Measurements from ENCODE around the gene FADS3. TPM values are rescaled to one million over a fixed set of nuclear protein-coding genes. Genes with fewer than 3 reads are reported as not detected.

The FADS3 gene
- total and polyA plus RNA-seq, 2 of the 4 experiments (the other 2 are of a cell fraction) = 54.5 to 110 TPM

DNA sequence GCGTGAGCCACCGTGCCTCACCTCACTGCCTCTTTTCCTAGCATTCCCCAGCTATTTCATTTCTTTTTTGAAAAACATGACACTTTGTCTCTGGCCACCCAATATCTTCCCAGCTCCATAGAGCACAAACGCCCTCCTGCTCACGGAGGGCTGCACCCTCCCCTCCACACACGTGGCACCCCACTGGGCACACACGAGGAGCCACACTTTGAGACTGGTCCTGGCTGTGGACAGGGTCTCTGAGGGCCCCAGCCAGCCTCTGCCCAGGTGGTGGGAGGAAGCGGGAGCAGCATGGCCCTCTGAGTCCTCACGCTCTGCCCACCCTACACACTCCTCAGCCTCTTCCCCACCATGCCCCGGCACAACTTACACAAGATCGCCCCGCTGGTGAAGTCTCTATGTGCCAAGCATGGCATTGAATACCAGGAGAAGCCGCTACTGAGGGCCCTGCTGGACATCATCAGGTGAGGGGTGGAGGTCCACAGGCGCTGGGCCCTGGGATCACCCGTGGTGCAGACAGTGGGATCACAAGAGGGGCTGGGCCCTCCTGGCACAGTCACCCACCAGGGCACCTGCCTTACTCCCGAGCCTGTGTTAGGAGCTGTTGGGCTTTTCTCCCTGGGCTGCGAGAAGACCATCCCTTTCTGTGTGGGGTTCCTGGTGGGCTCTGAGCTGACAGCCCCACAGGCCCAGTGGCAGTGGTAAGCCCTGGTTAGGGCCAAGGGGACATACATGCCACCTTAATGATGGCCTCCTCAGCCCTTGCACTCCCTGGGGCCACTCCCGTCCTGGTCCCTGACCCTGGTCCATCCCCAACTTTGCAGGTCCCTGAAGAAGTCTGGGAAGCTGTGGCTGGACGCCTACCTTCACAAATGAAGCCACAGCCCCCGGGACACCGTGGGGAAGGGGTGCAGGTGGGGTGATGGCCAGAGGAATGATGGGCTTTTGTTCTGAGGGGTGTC, 26.2 kb downstream of the FADS3 start:
- Histone ChIP-seq H3K36me3 (ENCODE audit: control insufficient read depth, insufficient read depth, low read length) (peaks cover 35% of the 10 kb centered on the region), H2AK5ac (ENCODE audit: low read depth, low read length) (no peak overlapping the region), H2BK20ac (ENCODE audit: low read depth, low read length) (no peak overlapping the region), H3K4me3 (ENCODE audit: insufficient read depth, low read depth, low read length) (no peak overlapping the region), H4K91ac (ENCODE audit: insufficient read depth, low read depth, low read length) (no peak overlapping the region), H3K9me3 (ENCODE audit: control insufficient read depth, insufficient read depth, low read length) (no peaks in the 10 kb centered on the region), H3K14ac (replicated peaks; ENCODE audit: low read depth, low read length) (no peak overlapping the region), H2BK15ac (ENCODE audit: low read depth, low read length) (no peak overlapping the region), H3K27me3 (ENCODE audit: control insufficient read depth, insufficient read depth, low read length) (no peaks in the 10 kb centered on the region), H3K9ac (ENCODE audit: low read depth, low read length) (no peak overlapping the region), H4K8ac (ENCODE audit: low read depth in 2 of 2, low read length in 2 of 2) (no peak overlapping the region), H3K79me1 (ENCODE audit: low read depth in 1 of 2, low read length in 2 of 2) (no peaks in the 10 kb centered on the region), H3K4ac (ENCODE audit: low read depth, low read length) (no peak overlapping the region), H2BK5ac (ENCODE audit: low read depth, low read length, poor library complexity, severe bottlenecking) (no peak overlapping the region), H3K56ac (ENCODE audit: extremely low read depth, insufficient read depth, low read length) (no peak overlapping the region), H3K4me2 (ENCODE audit: low read depth, low read length) (no peak overlapping the region), H4K20me1 (ENCODE audit: insufficient read depth, low read length) (no peaks in the 10 kb centered on the region), H3K9me1 (ENCODE audit: insufficient read depth, low read length) (no peaks in the 10 kb centered on the region), H2AK9ac (replicated peaks; ENCODE audit: low read depth, low read length, poor library complexity) (peak overlapping the region; percentile 24), H3K18ac (ENCODE audit: low read depth, low read length) (no peak overlapping the region), H2AFZ (replicated peaks; ENCODE audit: low read length, poor library complexity) (peak overlapping the region; percentile 10), H2BK120ac (ENCODE audit: low read depth, low read length) (no peak overlapping the region), H3K23ac (ENCODE audit: low read depth, low read length) (no peak overlapping the region), H3K27ac (ENCODE audit: insufficient read depth, low read length) (no peak overlapping the region), H4K5ac (ENCODE audit: low read depth, low read length) (no peak overlapping the region), H3K4me1 (ENCODE audit: control insufficient read depth, insufficient read depth, low read length) (no peaks in the 10 kb centered on the region)
- intact Hi-C loops (cut with micrococcal nuclease) (no loop called here), dilution Hi-C loops (cut with HindIII; ENCODE audit: low sequenced_read_pairs, unreplicated experiment) (no loop called here), in situ Hi-C loops (cut with MboI; ENCODE audit: low sequenced_read_pairs) (loop anchor here (25.0 kb wide), 1 partner anchor 447 kb away; no protein-coding TSS in a partner anchor)
- 93% methylated on average over 8 of the region's 20 CpGs; no CpG with 5 or more reads in 1 of the 2 experiments for WGBS, 2 experiments (ENCODE audit: extremely low coverage in 2 of 2, insufficient read length in 1 of 2)
- CTCF ChIA-PET = no interaction called here
- ATAC-seq (ENCODE audit: low read depth) (no peak), DNase-seq (no peak)
- POLR2A ChIA-PET (ENCODE audit: unreplicated experiment) = no interaction called here
- BruUV-seq (replicated peaks) = no TSS peak
- TF ChIP-seq SMC3 (IDR thresholded peaks at IDR 0.05; ENCODE audit: low read depth, low read length) (no peak), CEBPB (IDR thresholded peaks at IDR 0.05; ENCODE audit: low read depth, low read length) (no peak), MAZ (IDR thresholded peaks at IDR 0.05; ENCODE audit: borderline replicate concordance, low read depth, low read length) (no peak), MAFK (IDR thresholded peaks at IDR 0.05; ENCODE audit: low read depth, low read length) (no peak), RFX5 (IDR thresholded peaks at IDR 0.05; ENCODE audit: low read depth, low read length) (no peak), NFE2L2 (IDR thresholded peaks at IDR 0.05; ENCODE audit: low read depth, low read length) (no peak), MXI1 (IDR thresholded peaks at IDR 0.05; ENCODE audit: borderline replicate concordance, low read depth, low read length) (no peak), CHD1 (IDR thresholded peaks at IDR 0.05; ENCODE audit: low read depth, low read length) (no peak), FOS (IDR thresholded peaks at IDR 0.05; ENCODE audit: low read depth, low read length) (no peak), BHLHE40 (IDR thresholded peaks at IDR 0.05; ENCODE audit: low read depth, low read length) (no peak), RAD21 (IDR thresholded peaks at IDR 0.05; ENCODE audit: low read length) (no peak), POLR2A (IDR thresholded peaks at IDR 0.05; ENCODE audit: low read depth, low read length) (no peak)
- TF ChIP-seq, protein P1, sequence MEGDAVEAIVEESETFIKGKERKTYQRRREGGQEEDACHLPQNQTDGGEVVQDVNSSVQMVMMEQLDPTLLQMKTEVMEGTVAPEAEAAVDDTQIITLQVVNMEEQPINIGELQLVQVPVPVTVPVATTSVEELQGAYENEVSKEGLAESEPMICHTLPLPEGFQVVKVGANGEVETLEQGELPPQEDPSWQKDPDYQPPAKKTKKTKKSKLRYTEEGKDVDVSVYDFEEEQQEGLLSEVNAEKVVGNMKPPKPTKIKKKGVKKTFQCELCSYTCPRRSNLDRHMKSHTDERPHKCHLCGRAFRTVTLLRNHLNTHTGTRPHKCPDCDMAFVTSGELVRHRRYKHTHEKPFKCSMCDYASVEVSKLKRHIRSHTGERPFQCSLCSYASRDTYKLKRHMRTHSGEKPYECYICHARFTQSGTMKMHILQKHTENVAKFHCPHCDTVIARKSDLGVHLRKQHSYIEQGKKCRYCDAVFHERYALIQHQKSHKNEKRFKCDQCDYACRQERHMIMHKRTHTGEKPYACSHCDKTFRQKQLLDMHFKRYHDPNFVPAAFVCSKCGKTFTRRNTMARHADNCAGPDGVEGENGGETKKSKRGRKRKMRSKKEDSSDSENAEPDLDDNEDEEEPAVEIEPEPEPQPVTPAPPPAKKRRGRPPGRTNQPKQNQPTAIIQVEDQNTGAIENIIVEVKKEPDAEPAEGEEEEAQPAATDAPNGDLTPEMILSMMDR (conservative IDR thresholded peaks at IDR 0.05; ENCODE audit: low read depth, low read length) = no peak
- TF ChIP-seq, protein P2, sequence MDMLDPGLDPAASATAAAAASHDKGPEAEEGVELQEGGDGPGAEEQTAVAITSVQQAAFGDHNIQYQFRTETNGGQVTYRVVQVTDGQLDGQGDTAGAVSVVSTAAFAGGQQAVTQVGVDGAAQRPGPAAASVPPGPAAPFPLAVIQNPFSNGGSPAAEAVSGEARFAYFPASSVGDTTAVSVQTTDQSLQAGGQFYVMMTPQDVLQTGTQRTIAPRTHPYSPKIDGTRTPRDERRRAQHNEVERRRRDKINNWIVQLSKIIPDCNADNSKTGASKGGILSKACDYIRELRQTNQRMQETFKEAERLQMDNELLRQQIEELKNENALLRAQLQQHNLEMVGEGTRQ (IDR thresholded peaks at IDR 0.05; ENCODE audit: low read depth, low read length) = no peak
- TF ChIP-seq, protein P3, sequence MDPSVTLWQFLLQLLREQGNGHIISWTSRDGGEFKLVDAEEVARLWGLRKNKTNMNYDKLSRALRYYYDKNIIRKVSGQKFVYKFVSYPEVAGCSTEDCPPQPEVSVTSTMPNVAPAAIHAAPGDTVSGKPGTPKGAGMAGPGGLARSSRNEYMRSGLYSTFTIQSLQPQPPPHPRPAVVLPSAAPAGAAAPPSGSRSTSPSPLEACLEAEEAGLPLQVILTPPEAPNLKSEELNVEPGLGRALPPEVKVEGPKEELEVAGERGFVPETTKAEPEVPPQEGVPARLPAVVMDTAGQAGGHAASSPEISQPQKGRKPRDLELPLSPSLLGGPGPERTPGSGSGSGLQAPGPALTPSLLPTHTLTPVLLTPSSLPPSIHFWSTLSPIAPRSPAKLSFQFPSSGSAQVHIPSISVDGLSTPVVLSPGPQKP (IDR thresholded peaks at IDR 0.05; ENCODE audit: borderline replicate concordance, low read depth, low read length) = no peak
